ENCODE measurements around the gene PARVB.

DNA sequence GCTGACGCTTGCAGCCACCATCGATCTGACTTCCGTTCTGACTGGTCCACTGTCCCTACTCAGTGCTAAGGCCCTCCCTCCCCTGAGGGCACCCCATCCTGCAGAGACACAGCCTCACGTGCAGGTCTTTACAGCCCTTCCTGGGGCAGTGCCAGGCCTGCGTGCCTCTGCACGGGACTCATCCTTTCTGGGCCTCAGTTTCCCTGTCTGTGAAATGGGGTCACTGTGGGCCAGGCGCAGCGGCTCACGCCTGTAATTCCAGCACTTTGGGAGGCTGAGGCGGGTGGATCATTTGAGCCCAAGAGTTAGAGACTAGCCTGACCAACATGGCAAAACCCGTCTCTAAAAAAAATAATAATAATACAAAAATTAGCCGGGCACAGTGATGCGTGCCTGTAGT, 138.9 kb downstream of the PARVB start:
- TF ChIP-seq EP300 (IDR thresholded peaks at IDR 0.05) (no peak), POLR2A (IDR thresholded peaks at IDR 0.05) (no peak)
- TF ChIP-seq, protein P1, sequence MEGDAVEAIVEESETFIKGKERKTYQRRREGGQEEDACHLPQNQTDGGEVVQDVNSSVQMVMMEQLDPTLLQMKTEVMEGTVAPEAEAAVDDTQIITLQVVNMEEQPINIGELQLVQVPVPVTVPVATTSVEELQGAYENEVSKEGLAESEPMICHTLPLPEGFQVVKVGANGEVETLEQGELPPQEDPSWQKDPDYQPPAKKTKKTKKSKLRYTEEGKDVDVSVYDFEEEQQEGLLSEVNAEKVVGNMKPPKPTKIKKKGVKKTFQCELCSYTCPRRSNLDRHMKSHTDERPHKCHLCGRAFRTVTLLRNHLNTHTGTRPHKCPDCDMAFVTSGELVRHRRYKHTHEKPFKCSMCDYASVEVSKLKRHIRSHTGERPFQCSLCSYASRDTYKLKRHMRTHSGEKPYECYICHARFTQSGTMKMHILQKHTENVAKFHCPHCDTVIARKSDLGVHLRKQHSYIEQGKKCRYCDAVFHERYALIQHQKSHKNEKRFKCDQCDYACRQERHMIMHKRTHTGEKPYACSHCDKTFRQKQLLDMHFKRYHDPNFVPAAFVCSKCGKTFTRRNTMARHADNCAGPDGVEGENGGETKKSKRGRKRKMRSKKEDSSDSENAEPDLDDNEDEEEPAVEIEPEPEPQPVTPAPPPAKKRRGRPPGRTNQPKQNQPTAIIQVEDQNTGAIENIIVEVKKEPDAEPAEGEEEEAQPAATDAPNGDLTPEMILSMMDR (IDR thresholded peaks at IDR 0.05): no peak
